Suprapubic skin (tissue), 4 donors: ENCODE results near the gene SLCO1A2. TPM values are rescaled to one million over a fixed set of nuclear protein-coding genes. Genes with fewer than 3 reads are reported as not detected.
"Not testable (repeated sequence)": the region's sequence is repeated elsewhere in the genome, so short reads cannot be mapped to it uniquely, and the experiment has no call there.

ENCODE experiments used
- DNase-seq, 2 donors: peaks; one replicate each; pipeline ENCODE4 v3.0.0-alpha.2; 2019; ENCODE audit warnings: low spot score in 2 of 2
- H3K27ac ChIP-seq: fragments of 200-600 bp; sonication (generic); one replicate; pipeline ENCODE4 v1.5.1; 2019
- H3K27me3 ChIP-seq: fragments of 200-600 bp; sonication (generic); one replicate; pipeline ENCODE4 v1.5.1; 2019
- H3K36me3 ChIP-seq: fragments of 200-600 bp; sonication (generic); one replicate; pipeline ENCODE4 v1.5.1; 2019
- H3K4me1 ChIP-seq: fragments of 200-600 bp; sonication (generic); one replicate; pipeline ENCODE4 v1.5.1; 2019
- H3K4me3 ChIP-seq: fragments of 200-600 bp; sonication (generic); one replicate; pipeline ENCODE4 v1.5.1; 2019; ENCODE audit warnings: mild to moderate bottlenecking
- H3K9me3 ChIP-seq: fragments of 200-600 bp; sonication (generic); one replicate; pipeline ENCODE4 v1.5.1; 2019
- EP300 ChIP-seq: sonication (generic); formaldehyde crosslinking; IDR thresholded peaks from one replicate; pipeline ENCODE4 v1.6.1; 2017; ENCODE audit warnings: antibody characterized with exemption
- POLR2A ChIP-seq, 2 donors: fragments of 450-650 bp; IDR thresholded peaks; one replicate each; pipeline ENCODE4 v1.6.1; 2017; ENCODE audit warnings: antibody characterized with exemption in 2 of 2, mild to moderate bottlenecking in 2 of 2, moderate library complexity in 2 of 2
- POLR2AphosphoS5 ChIP-seq, 3 donors: sonication (generic); formaldehyde crosslinking; IDR thresholded peaks; one replicate each; pipeline ENCODE4 v1.6.1; 2017; ENCODE audit warnings: antibody characterized with exemption in 3 of 3
- whole genome bisulfite sequencing: methylation state at CpG from one replicate; pipeline ENCODE4 v1.1.5; 2018; 5-methylcytosine and 5-hydroxymethylcytosine counted together
- total RNA-seq, 4 donors: library from RNA; depleted of rRNA; stranded (reverse); fragments of >200 nt; gene quantifications; one replicate each; pipeline ENCODE4 v1.1.0, GENCODE V29; 2016
- TF ChIP-seq, protein P1 (sequence below), 2 donors: fragments of 200-600 bp in 1 of 2; fragments of 450-650 bp in 1 of 2; sonication (generic) in 1 of 2; IDR thresholded peaks; one replicate each; pipeline ENCODE4 v1.5.1; 2016 to 2019; ENCODE audit warnings: antibody characterized with exemption in 2 of 2, mild to moderate bottlenecking in 1 of 2, moderate library complexity in 1 of 2

Gene SLCO1A2, protein sequence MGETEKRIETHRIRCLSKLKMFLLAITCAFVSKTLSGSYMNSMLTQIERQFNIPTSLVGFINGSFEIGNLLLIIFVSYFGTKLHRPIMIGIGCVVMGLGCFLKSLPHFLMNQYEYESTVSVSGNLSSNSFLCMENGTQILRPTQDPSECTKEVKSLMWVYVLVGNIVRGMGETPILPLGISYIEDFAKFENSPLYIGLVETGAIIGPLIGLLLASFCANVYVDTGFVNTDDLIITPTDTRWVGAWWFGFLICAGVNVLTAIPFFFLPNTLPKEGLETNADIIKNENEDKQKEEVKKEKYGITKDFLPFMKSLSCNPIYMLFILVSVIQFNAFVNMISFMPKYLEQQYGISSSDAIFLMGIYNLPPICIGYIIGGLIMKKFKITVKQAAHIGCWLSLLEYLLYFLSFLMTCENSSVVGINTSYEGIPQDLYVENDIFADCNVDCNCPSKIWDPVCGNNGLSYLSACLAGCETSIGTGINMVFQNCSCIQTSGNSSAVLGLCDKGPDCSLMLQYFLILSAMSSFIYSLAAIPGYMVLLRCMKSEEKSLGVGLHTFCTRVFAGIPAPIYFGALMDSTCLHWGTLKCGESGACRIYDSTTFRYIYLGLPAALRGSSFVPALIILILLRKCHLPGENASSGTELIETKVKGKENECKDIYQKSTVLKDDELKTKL
- not detected for total RNA-seq

DNA sequence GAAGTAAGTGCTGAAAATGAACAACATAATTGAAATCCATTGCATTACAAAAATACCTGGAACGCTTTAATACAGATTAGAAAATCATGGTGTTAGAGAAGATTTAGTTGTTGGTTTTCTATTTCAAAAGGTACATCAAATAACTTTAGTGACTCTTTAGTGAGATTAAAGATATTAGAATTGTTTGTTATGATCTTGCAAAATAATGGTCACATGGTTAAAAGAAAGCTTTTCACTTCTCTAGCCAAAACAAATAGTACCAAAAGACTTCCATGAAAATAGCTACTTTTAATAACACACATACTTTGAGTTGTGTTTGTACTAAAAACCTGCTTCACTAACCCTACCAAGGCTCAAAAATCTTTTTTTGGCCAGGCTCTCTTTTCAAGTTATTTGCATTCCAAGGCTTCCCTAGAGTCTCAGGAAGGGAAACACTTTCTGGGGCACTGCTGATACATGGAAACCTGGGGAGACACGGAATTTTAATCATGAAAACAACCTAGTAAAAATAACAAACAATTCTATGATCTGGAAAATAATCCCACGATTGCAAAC lies at the start of gene SLCO1A2:
Gene SLCO1A2, minus strand, starts transcription at position 147 of the 555 bp plus-strand sequence. CDS start 270 bp downstream, outside the sequence.
- no peak for TF ChIP-seq POLR2AphosphoS5 (IDR thresholded peaks at IDR 0.05)
- 75% methylated on average over 3 of the region's 3 CpGs for WGBS
- no peaks in the 10 kb centered on the region for H3K36me3 ChIP-seq
- H3K9me3 ChIP-seq: no peaks in the 10 kb centered on the region
- H3K27ac ChIP-seq: no peak within 1 kb of the TSS
- no peaks in the 10 kb centered on the region for H3K27me3 ChIP-seq
- H3K4me1 ChIP-seq: no peaks in the 10 kb centered on the region
- no peak for DNase-seq
- no peak within 1 kb of the TSS for H3K4me3 ChIP-seq

- WGBS: 84% methylated on average over 2 of the region's 2 CpGs
- Histone ChIP-seq H3K27ac (no peak overlapping the region), H3K9me3 (no peaks in the 10 kb centered on the region), H3K27me3 (no peaks in the 10 kb centered on the region), H3K4me3 (no peak overlapping the region), H3K36me3 (no peaks in the 10 kb centered on the region), H3K4me1 (no peaks in the 10 kb centered on the region)
- no peak for DNase-seq
- TF ChIP-seq POLR2AphosphoS5 (IDR thresholded peaks at IDR 0.05): no peak
- no peak for TF ChIP-seq POLR2A (IDR thresholded peaks at IDR 0.05)
- TF ChIP-seq EP300: no peak
- TF ChIP-seq, protein P1, sequence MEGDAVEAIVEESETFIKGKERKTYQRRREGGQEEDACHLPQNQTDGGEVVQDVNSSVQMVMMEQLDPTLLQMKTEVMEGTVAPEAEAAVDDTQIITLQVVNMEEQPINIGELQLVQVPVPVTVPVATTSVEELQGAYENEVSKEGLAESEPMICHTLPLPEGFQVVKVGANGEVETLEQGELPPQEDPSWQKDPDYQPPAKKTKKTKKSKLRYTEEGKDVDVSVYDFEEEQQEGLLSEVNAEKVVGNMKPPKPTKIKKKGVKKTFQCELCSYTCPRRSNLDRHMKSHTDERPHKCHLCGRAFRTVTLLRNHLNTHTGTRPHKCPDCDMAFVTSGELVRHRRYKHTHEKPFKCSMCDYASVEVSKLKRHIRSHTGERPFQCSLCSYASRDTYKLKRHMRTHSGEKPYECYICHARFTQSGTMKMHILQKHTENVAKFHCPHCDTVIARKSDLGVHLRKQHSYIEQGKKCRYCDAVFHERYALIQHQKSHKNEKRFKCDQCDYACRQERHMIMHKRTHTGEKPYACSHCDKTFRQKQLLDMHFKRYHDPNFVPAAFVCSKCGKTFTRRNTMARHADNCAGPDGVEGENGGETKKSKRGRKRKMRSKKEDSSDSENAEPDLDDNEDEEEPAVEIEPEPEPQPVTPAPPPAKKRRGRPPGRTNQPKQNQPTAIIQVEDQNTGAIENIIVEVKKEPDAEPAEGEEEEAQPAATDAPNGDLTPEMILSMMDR (IDR thresholded peaks at IDR 0.05): no peak
These were observed 49.5 kb upstream of the SLCO1A2 start for GRCh38 chr12:21384261-21384660.

- not testable (repeated sequence) for H3K27ac ChIP-seq, H3K4me1 ChIP-seq, H3K9me3 ChIP-seq, H3K4me3 ChIP-seq, DNase-seq, H3K36me3 ChIP-seq, H3K27me3 ChIP-seq
- WGBS: 92% methylated on average over 5 of the region's 5 CpGs
These were observed 46.6 kb upstream of the SLCO1A2 start for GRCh38 chr12:21381320-21381719.

- no peak for TF ChIP-seq POLR2AphosphoS5 (IDR thresholded peaks at IDR 0.05)
- TF ChIP-seq, protein P1 (IDR thresholded peaks at IDR 0.05): no peak
- TF ChIP-seq POLR2A (IDR thresholded peaks at IDR 0.05): no peak
- TF ChIP-seq EP300: no peak
- 61% methylated on average over 3 of the region's 3 CpGs for WGBS
These were observed 44.5 kb upstream of the SLCO1A2 start for GRCh38 chr12:21379218-21379617.

GRCh38 chr12:21372602-21373001 lies 37.9 kb upstream of the SLCO1A2 start, which contains the start of gene IAPP:
TSS of gene IAPP (plus strand) at chr12:21372902. CDS start at chr12:21373352, 450 bp downstream.
- H3K4me1 ChIP-seq: no peaks in the 10 kb centered on the region
- 92% methylated on average over 2 of the region's 2 CpGs for WGBS
- H3K27me3 ChIP-seq: no peaks in the 10 kb centered on the region
- no peaks in the 10 kb centered on the region for H3K9me3 ChIP-seq
- H3K27ac ChIP-seq: no peak within 1 kb of the TSS
- no peak for DNase-seq
- H3K36me3 ChIP-seq: no peaks in the 10 kb centered on the region
- TF ChIP-seq EP300 (no peak), POLR2A (IDR thresholded peaks at IDR 0.05) (no peak), POLR2AphosphoS5 (IDR thresholded peaks at IDR 0.05) (no peak)
- TF ChIP-seq, protein P1 (IDR thresholded peaks at IDR 0.05): no peak
- H3K4me3 ChIP-seq: no peak within 1 kb of the TSS

More at GRCh38 chr12:21379218-21379617, 44.5 kb upstream of the SLCO1A2 start:
- H3K27me3 ChIP-seq: no peaks in the 10 kb centered on the region
- H3K27ac ChIP-seq: no peak overlapping the region
- no peaks in the 10 kb centered on the region for H3K4me1 ChIP-seq
- no peak for DNase-seq
- no peaks in the 10 kb centered on the region for H3K36me3 ChIP-seq
- no peak overlapping the region for H3K4me3 ChIP-seq
- H3K9me3 ChIP-seq: no peaks in the 10 kb centered on the region
